Mesenchymal stem cell (in vitro differentiated cells and primary cell): Measurements from ENCODE around the gene KCTD20.

Experiments
- DNase-seq: peaks from one replicate; pipeline ENCODE4 v3.0.0-alpha.2; 2013
- H2AFZ ChIP-seq: one replicate; pipeline ENCODE4 v1.6.1; 2013; ENCODE audit warnings: low read depth, mild to moderate bottlenecking, control low read depth, inconsistent platforms, low read length, moderate library complexity
- H2AK5ac ChIP-seq: 2 replicates; pipeline ENCODE4 v1.6.1; 2013; ENCODE audit warnings: low read length, moderate library complexity, mild to moderate bottlenecking, inconsistent platforms; ENCODE audit not compliant: severe bottlenecking
- H2BK120ac ChIP-seq: one replicate; pipeline ENCODE4 v1.6.1; 2013; ENCODE audit warnings: low read depth, mild to moderate bottlenecking, inconsistent platforms, low read length, moderate library complexity
- H2BK12ac ChIP-seq, 2 experiments: one replicate each; pipeline ENCODE4 v1.6.1; 2013; ENCODE audit warnings: inconsistent platforms in 2 of 2, low read length in 2 of 2, mild to moderate bottlenecking in 2 of 2, moderate library complexity in 2 of 2, control low read depth in 1 of 2
- H2BK15ac ChIP-seq: one replicate; pipeline ENCODE4 v1.6.1; 2013; ENCODE audit warnings: mild to moderate bottlenecking, low read depth, inconsistent platforms; ENCODE audit not compliant: poor library complexity, severe bottlenecking
- H2BK5ac ChIP-seq: 2 replicates; pipeline ENCODE4 v1.6.1; 2013; ENCODE audit warnings: low read depth, mild to moderate bottlenecking, low read length, control low read depth, inconsistent platforms; ENCODE audit not compliant: poor library complexity, severe bottlenecking
- H3K14ac ChIP-seq, 2 experiments: one replicate each; pipeline ENCODE4 v1.6.1; 2013; ENCODE audit warnings: inconsistent platforms in 2 of 2, low read length in 2 of 2, control low read depth in 1 of 2, mild to moderate bottlenecking in 1 of 2, moderate library complexity in 1 of 2
- H3K18ac ChIP-seq, 2 experiments: one replicate each; pipeline ENCODE4 v1.6.1; 2013; ENCODE audit warnings: inconsistent platforms in 2 of 2, low read length in 2 of 2, control low read depth in 1 of 2, low read depth in 1 of 2, mild to moderate bottlenecking in 1 of 2
- H3K23ac ChIP-seq, 2 experiments: one replicate each; pipeline ENCODE4 v1.6.1; 2013; ENCODE audit warnings: inconsistent platforms in 2 of 2, low read length in 2 of 2, mild to moderate bottlenecking in 2 of 2, moderate library complexity in 2 of 2, control low read depth in 1 of 2
- H3K27ac ChIP-seq: 2 replicates; pipeline ENCODE4 v1.5.1; 2013; ENCODE audit warnings: mild to moderate bottlenecking, moderate library complexity, low read length, control low read depth, inconsistent platforms; ENCODE audit not compliant: poor library complexity, severe bottlenecking
- H3K27me3 ChIP-seq, 2 experiments: 2 replicates each; pipeline versions ENCODE4 v1.6.1 to v1.7.0; 2013; ENCODE audit warnings: low read length in 2 of 2, mild to moderate bottlenecking in 2 of 2, moderate library complexity in 2 of 2, control low read depth in 1 of 2, inconsistent platforms in 1 of 2; ENCODE audit not compliant: control insufficient read depth in 1 of 2, insufficient read depth in 1 of 2
- H3K36me3 ChIP-seq, 2 experiments: 2 replicates each; pipeline versions ENCODE4 v1.6.1 to v1.7.0; 2013; ENCODE audit warnings: low read length in 2 of 2, control low read depth in 1 of 2, inconsistent platforms in 1 of 2, low read depth in 1 of 2, mild to moderate bottlenecking in 1 of 2; ENCODE audit not compliant: insufficient read depth in 2 of 2, control insufficient read depth in 1 of 2
- H3K4ac ChIP-seq, 2 experiments: one replicate each; pipeline ENCODE4 v1.6.1; 2013; ENCODE audit warnings: inconsistent platforms in 2 of 2, low read length in 2 of 2, mild to moderate bottlenecking in 2 of 2, moderate library complexity in 2 of 2, control low read depth in 1 of 2, low read depth in 1 of 2
- H3K4me1 ChIP-seq: 2 replicates; pipeline ENCODE4 v1.6.1; 2013; ENCODE audit warnings: low read depth, low read length, control low read depth; ENCODE audit not compliant: control insufficient read depth, insufficient read depth
- H3K4me2 ChIP-seq: 2 replicates; pipeline ENCODE4 v1.6.1; 2013; ENCODE audit warnings: low read length, mild to moderate bottlenecking, inconsistent platforms; ENCODE audit not compliant: poor library complexity, severe bottlenecking
- H3K4me3 ChIP-seq, 2 experiments: 2 replicates each; pipeline versions ENCODE4 v1.5.1 to v1.7.0; 2013; ENCODE audit warnings: low read length in 2 of 2, mild to moderate bottlenecking in 2 of 2, control low read depth in 1 of 2, low read depth in 1 of 2; ENCODE audit not compliant: insufficient read depth in 1 of 2
- H3K79me1 ChIP-seq: replicated peaks from 2 replicates; pipeline ENCODE4 v1.6.1; 2013; ENCODE audit warnings: mild to moderate bottlenecking, control low read depth, low read length, inconsistent platforms; ENCODE audit not compliant: poor library complexity, severe bottlenecking
- H3K9ac ChIP-seq: 2 replicates; pipeline ENCODE4 v1.7.0; 2013; ENCODE audit warnings: mild to moderate bottlenecking, low read length, moderate library complexity
- H3K9me3 ChIP-seq: 2 replicates; pipeline ENCODE4 v1.7.0; 2013; ENCODE audit warnings: mild to moderate bottlenecking, low read length; ENCODE audit not compliant: control insufficient read depth
- H4K8ac ChIP-seq: one replicate; pipeline ENCODE4 v1.6.1; 2013; ENCODE audit warnings: inconsistent platforms, mild to moderate bottlenecking, low read length, moderate library complexity
- H4K91ac ChIP-seq: one replicate; pipeline ENCODE4 v1.6.1; 2013; ENCODE audit warnings: mild to moderate bottlenecking, low read length, inconsistent platforms
- WGBS: methylation state at CpG from one replicate; pipeline ENCODE4 v1.1.7; 2013; ENCODE audit warnings: mixed read lengths; 5-methylcytosine and 5-hydroxymethylcytosine counted together

The KCTD20 gene

GRCh38 chr6:36523451-36523850 is 80.7 kb downstream of the KCTD20 start:
- Histone ChIP-seq H2BK12ac (no peak overlapping the region), H2BK5ac (no peak overlapping the region), H2BK15ac (no peak overlapping the region), H3K27ac (no peak overlapping the region), H3K4me1 (no peaks in the 10 kb centered on the region), H4K8ac (no peak overlapping the region), H2AK5ac (no peak overlapping the region), H3K27me3 (no peaks in the 10 kb centered on the region), H2BK120ac (no peak overlapping the region), H3K23ac (no peak overlapping the region), H4K91ac (no peak overlapping the region), H2AFZ (no peak overlapping the region), H3K36me3 (peaks cover 12 to 75% of the 10 kb centered on the region in 2 experiments), H3K4me2 (no peak overlapping the region), H3K9ac (no peak overlapping the region), H3K18ac (no peak overlapping the region), H3K4ac (no peak overlapping the region), H3K14ac (no peak overlapping the region), H3K79me1 (peaks cover 27% of the 10 kb centered on the region), H3K9me3 (no peaks in the 10 kb centered on the region), H3K4me3 (no peak overlapping the region)
- DNase-seq = no peak
- WGBS = 97% methylated on average over 8 of the region's 8 CpGs

GRCh38 chr6:36523936-36524499 is 81.2 kb downstream of the KCTD20 start:
- H2BK5ac ChIP-seq = no peak overlapping the region
- no peaks in the 10 kb centered on the region for H3K9me3 ChIP-seq
- H3K4me3 ChIP-seq = no peak overlapping the region
- H4K8ac ChIP-seq = no peak overlapping the region
- no peak overlapping the region for H3K4ac ChIP-seq
- no peak overlapping the region for H2AFZ ChIP-seq
- no peaks in the 10 kb centered on the region for H3K27me3 ChIP-seq
- H2BK12ac ChIP-seq = no peak overlapping the region
- no peak overlapping the region for H2BK120ac ChIP-seq
- H3K4me1 ChIP-seq = no peaks in the 10 kb centered on the region
- no peak overlapping the region for H3K4me2 ChIP-seq
- WGBS = 100% methylated on average over 5 of the region's 6 CpGs
- H3K23ac ChIP-seq = no peak overlapping the region
- H2AK5ac ChIP-seq = no peak overlapping the region
- peaks cover 27% of the 10 kb centered on the region for H3K79me1 ChIP-seq
- no peak for DNase-seq
- no peak overlapping the region for H4K91ac ChIP-seq
- H3K27ac ChIP-seq = no peak overlapping the region
- H3K9ac ChIP-seq = no peak overlapping the region
- H3K18ac ChIP-seq = no peak overlapping the region
- no peak overlapping the region for H3K14ac ChIP-seq
- peaks cover 11 to 71% of the 10 kb centered on the region in 2 experiments for H3K36me3 ChIP-seq
- no peak overlapping the region for H2BK15ac ChIP-seq

- no peak for DNase-seq
- Histone ChIP-seq H4K91ac (no peak overlapping the region), H3K14ac (no peak overlapping the region), H3K27ac (no peak overlapping the region), H3K4me1 (no peaks in the 10 kb centered on the region), H2BK5ac (no peak overlapping the region), H2BK15ac (no peak overlapping the region), H2BK120ac (no peak overlapping the region), H3K9me3 (no peaks in the 10 kb centered on the region), H3K4me3 (no peak overlapping the region), H3K23ac (no peak overlapping the region), H3K4ac (no peak overlapping the region), H4K8ac (no peak overlapping the region), H3K4me2 (no peak overlapping the region), H3K27me3 (no peaks in the 10 kb centered on the region), H2AK5ac (no peak overlapping the region), H2BK12ac (no peak overlapping the region), H3K79me1 (peaks cover 24% of the 10 kb centered on the region), H3K36me3 (peaks cover 11 to 70% of the 10 kb centered on the region in 2 experiments), H3K9ac (no peak overlapping the region), H3K18ac (no peak overlapping the region), H2AFZ (no peak overlapping the region)
- 100% methylated on average over 4 of the region's 5 CpGs for WGBS
These were observed 82.1 kb downstream of the KCTD20 start for GRCh38 chr6:36524871-36525270.

GRCh38 chr6:36525346-36525745 is 82.5 kb downstream of the KCTD20 start:
- H2AK5ac ChIP-seq = no peak overlapping the region
- peaks cover 23% of the 10 kb centered on the region for H3K79me1 ChIP-seq
- no peak overlapping the region for H3K27ac ChIP-seq
- H3K23ac ChIP-seq = no peak overlapping the region
- no peaks in the 10 kb centered on the region for H3K27me3 ChIP-seq
- H3K4ac ChIP-seq = no peak overlapping the region
- H2BK5ac ChIP-seq = no peak overlapping the region
- H3K9me3 ChIP-seq = no peaks in the 10 kb centered on the region
- no peak overlapping the region for H3K18ac ChIP-seq
- WGBS = 99% methylated on average over 2 of the region's 2 CpGs
- no peak overlapping the region for H3K14ac ChIP-seq
- H3K4me2 ChIP-seq = no peak overlapping the region
- H4K91ac ChIP-seq = no peak overlapping the region
- H2BK12ac ChIP-seq = no peak overlapping the region
- H3K4me3 ChIP-seq = no peak overlapping the region
- H2AFZ ChIP-seq = no peak overlapping the region
- H2BK120ac ChIP-seq = no peak overlapping the region
- H3K36me3 ChIP-seq = peaks cover 11 to 65% of the 10 kb centered on the region in 2 experiments
- H4K8ac ChIP-seq = no peak overlapping the region
- H2BK15ac ChIP-seq = no peak overlapping the region
- H3K4me1 ChIP-seq = no peaks in the 10 kb centered on the region
- H3K9ac ChIP-seq = no peak overlapping the region
- DNase-seq = no peak
